Astrocyte (in vitro differentiated cells and primary cell): Measurements from ENCODE around the gene IPPK. TPM values are rescaled to one million over a fixed set of nuclear protein-coding genes. Genes with fewer than 3 reads are reported as not detected.

Experiments used
- DNase-seq: peaks from one replicate; pipeline ENCODE4 v3.0.0-alpha.2; 2010; ENCODE audit warnings: low read depth
- FAIRE-seq: peaks from 2 replicates; lab custom pipeline; 2011; peaks lifted over from hg19 to GRCh38; lab: Jason Lieb, UNC
- H2AFZ ChIP-seq: 2 replicates; pipeline ENCODE4 v1.6.0; 2012; ENCODE audit warnings: low read depth, low read length, inconsistent platforms
- H3K27ac ChIP-seq: 2 replicates; pipeline ENCODE4 v1.5.1; 2011; ENCODE audit warnings: low read depth, low read length, inconsistent platforms
- H3K27me3 ChIP-seq: 2 replicates; pipeline ENCODE4 v1.6.0; 2011; ENCODE audit warnings: low read length, inconsistent platforms; ENCODE audit not compliant: insufficient read depth
- H3K36me3 ChIP-seq: 2 replicates; pipeline ENCODE4 v1.5.1; 2011; ENCODE audit warnings: low read length, inconsistent platforms; ENCODE audit not compliant: insufficient read depth
- H3K4me1 ChIP-seq: 2 replicates; pipeline ENCODE4 v1.5.1; 2011; ENCODE audit warnings: low read length, inconsistent platforms; ENCODE audit not compliant: insufficient read depth
- H3K4me2 ChIP-seq: 2 replicates; pipeline ENCODE4 v1.6.0; 2012; ENCODE audit warnings: low read length, inconsistent platforms
- H3K4me3 ChIP-seq: 2 replicates; pipeline ENCODE4 v1.5.1; 2011; ENCODE audit warnings: low read depth, mild to moderate bottlenecking, low read length, inconsistent platforms; ENCODE audit not compliant: insufficient read depth
- H3K79me2 ChIP-seq: 2 replicates; pipeline ENCODE4 v1.6.0; 2012; ENCODE audit warnings: mild to moderate bottlenecking, low read length, inconsistent platforms; ENCODE audit not compliant: insufficient read depth
- H3K9ac ChIP-seq: 2 replicates; pipeline ENCODE4 v1.6.0; 2012; ENCODE audit warnings: mild to moderate bottlenecking, low read length, inconsistent platforms
- H3K9me3 ChIP-seq: 2 replicates; pipeline ENCODE4 v1.5.1; 2012; ENCODE audit warnings: low read depth, mild to moderate bottlenecking, low read length, inconsistent platforms; ENCODE audit not compliant: insufficient read depth
- H4K20me1 ChIP-seq: 2 replicates; pipeline ENCODE4 v1.6.0; 2012; ENCODE audit warnings: low read length, inconsistent platforms; ENCODE audit not compliant: insufficient read depth
- H3K27ac Mint-ChIP-seq: one replicate; pipeline ENCODE4 v1.8.0; 2021; ENCODE audit warnings: mild to moderate bottlenecking, mixed read lengths; ENCODE audit not compliant: unreplicated experiment
- H3K27me3 Mint-ChIP-seq: one replicate; pipeline ENCODE4 v1.8.0; 2021; ENCODE audit warnings: low read depth, mixed read lengths; ENCODE audit not compliant: unreplicated experiment
- H3K36me3 Mint-ChIP-seq: one replicate; pipeline ENCODE4 v1.8.0; 2021; ENCODE audit warnings: low read depth, mixed read lengths; ENCODE audit not compliant: unreplicated experiment
- H3K4me1 Mint-ChIP-seq: one replicate; pipeline ENCODE4 v1.8.0; 2021; ENCODE audit warnings: low read depth, mixed read lengths; ENCODE audit not compliant: unreplicated experiment
- H3K4me3 Mint-ChIP-seq: one replicate; pipeline ENCODE4 v1.8.0; 2021; ENCODE audit warnings: mild to moderate bottlenecking, moderate library complexity, mixed read lengths; ENCODE audit not compliant: unreplicated experiment
- H3K9me3 Mint-ChIP-seq: one replicate; pipeline ENCODE4 v1.8.0; 2021; ENCODE audit warnings: mild to moderate bottlenecking, mixed read lengths; ENCODE audit not compliant: unreplicated experiment
- EZH2 ChIP-seq: IDR thresholded peaks from 2 replicates; pipeline ENCODE4 v1.6.1; 2012; ENCODE audit warnings: mild to moderate bottlenecking, low read length, inconsistent platforms; ENCODE audit not compliant: insufficient read depth
- total RNA-seq: library from RNA; stranded (reverse); gene quantifications from 2 replicates; pipeline ENCODE4 v1.2.1, GENCODE V29; 2021
- TF ChIP-seq, protein P1 (sequence below): IDR thresholded peaks from 2 replicates; pipeline ENCODE4 v1.5.1; 2011; ENCODE audit warnings: low read depth, mild to moderate bottlenecking, inconsistent platforms, low read length, moderate library complexity; ENCODE audit not compliant: insufficient read depth

Gene IPPK
- total RNA-seq, 1 donor from 2014 or later = 14.1 TPM

DNA sequence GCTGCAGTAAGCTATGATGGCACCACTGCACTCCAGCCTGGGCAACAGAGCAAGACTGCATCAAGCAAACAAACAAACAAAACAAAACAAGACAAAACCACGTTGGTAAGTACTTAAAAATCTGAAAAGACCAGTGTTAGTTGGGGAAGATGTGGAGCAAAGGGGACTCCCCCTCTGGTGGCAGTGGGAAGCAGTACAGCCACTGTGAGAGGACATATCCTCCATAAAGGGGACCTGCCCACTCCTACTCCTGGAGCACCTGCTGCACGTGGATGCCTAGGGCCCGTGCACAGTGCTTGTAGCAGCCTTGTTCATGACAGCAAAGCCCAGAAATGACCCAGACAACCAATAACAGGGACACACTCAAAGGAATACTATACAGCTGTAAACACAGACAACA lies 17.0 kb upstream of the IPPK start:
- Histone ChIP-seq H3K4me3 (no peak overlapping the region), H2AFZ (no peak overlapping the region), H3K36me3 (no peaks in the 10 kb centered on the region), H3K79me2 (no peaks in the 10 kb centered on the region), H3K27ac (no peak overlapping the region), H3K4me1 (no peaks in the 10 kb centered on the region), H3K9me3 (no peaks in the 10 kb centered on the region), H3K9ac (no peak overlapping the region), H3K27me3 (no peaks in the 10 kb centered on the region), H4K20me1 (no peaks in the 10 kb centered on the region), H3K4me2 (no peak overlapping the region)
- Mint-ChIP-seq H3K27ac (no peak overlapping the region), H3K4me3 (no peak overlapping the region), H3K4me1 (no peaks in the 10 kb centered on the region), H3K36me3 (no peaks in the 10 kb centered on the region), H3K9me3 (peaks cover 3% of the 10 kb centered on the region), H3K27me3 (no peaks in the 10 kb centered on the region)
- TF ChIP-seq, protein P1, sequence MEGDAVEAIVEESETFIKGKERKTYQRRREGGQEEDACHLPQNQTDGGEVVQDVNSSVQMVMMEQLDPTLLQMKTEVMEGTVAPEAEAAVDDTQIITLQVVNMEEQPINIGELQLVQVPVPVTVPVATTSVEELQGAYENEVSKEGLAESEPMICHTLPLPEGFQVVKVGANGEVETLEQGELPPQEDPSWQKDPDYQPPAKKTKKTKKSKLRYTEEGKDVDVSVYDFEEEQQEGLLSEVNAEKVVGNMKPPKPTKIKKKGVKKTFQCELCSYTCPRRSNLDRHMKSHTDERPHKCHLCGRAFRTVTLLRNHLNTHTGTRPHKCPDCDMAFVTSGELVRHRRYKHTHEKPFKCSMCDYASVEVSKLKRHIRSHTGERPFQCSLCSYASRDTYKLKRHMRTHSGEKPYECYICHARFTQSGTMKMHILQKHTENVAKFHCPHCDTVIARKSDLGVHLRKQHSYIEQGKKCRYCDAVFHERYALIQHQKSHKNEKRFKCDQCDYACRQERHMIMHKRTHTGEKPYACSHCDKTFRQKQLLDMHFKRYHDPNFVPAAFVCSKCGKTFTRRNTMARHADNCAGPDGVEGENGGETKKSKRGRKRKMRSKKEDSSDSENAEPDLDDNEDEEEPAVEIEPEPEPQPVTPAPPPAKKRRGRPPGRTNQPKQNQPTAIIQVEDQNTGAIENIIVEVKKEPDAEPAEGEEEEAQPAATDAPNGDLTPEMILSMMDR = peak; percentile 17
- no peak for TF ChIP-seq EZH2
- DNase-seq = no peak
- FAIRE-seq = no peak

DNA sequence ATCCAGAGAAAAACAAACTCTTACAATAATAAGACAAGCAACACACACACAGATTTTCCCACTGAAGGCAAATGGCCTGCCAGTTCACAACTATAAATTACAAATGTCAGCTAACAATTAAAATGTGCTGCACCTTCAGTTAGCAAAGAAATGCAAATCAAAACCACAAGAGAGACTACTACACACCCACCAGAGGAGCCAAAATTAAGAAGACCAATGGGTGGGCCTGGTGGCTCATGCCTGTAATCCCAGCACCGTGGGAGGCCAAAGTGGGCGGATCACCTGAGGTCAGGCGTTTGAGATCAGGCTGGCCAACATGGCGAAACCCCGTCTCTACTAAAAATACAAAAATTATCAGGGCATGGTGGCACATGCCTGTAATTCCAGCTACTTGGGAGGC lies 15.1 kb upstream of the IPPK start:
- no peak for TF ChIP-seq EZH2
- TF ChIP-seq, protein P1 = no peak
- no peaks in the 10 kb centered on the region for H3K9me3 ChIP-seq
- no peak overlapping the region for H3K4me2 ChIP-seq
- Mint-ChIP-seq H3K4me1 (no peaks in the 10 kb centered on the region), H3K27ac (peak overlapping the region; percentile 14), H3K4me3 (no peak overlapping the region), H3K36me3 (no peaks in the 10 kb centered on the region), H3K9me3 (no peaks in the 10 kb centered on the region), H3K27me3 (no peaks in the 10 kb centered on the region)
- H4K20me1 ChIP-seq = no peaks in the 10 kb centered on the region
- FAIRE-seq (no peak), DNase-seq (no peak)
- no peak overlapping the region for H3K27ac ChIP-seq
- no peak overlapping the region for H2AFZ ChIP-seq
- H3K27me3 ChIP-seq = no peaks in the 10 kb centered on the region
- no peaks in the 10 kb centered on the region for H3K4me1 ChIP-seq
- H3K36me3 ChIP-seq = no peaks in the 10 kb centered on the region
- no peak overlapping the region for H3K9ac ChIP-seq
- no peaks in the 10 kb centered on the region for H3K79me2 ChIP-seq
- no peak overlapping the region for H3K4me3 ChIP-seq

DNA sequence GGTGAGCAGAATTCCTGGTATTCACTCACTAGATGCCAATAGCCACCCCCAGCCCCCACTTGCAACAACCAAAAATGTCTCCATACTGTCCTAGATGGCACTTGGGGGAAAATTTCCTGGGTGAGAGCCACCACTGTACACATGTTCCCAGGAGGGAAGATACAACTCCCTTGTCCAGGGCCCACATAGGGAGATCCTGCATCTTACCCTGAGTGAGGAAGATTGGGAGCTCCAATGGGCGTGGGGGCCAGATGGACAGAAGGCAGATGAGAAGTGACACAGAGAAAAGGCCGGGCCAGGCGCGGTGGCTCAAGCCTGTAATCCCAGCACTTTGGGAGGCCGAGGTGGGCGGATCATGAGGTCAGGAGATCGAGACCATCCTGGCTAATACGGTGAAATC lies 12.3 kb upstream of the IPPK start:
- H3K4me1 ChIP-seq = no peaks in the 10 kb centered on the region
- FAIRE-seq (no peak), DNase-seq (no peak)

More for the DNA sequence above, 12.3 kb upstream of the IPPK start:
- H3K4me3 ChIP-seq = no peak overlapping the region
- no peak overlapping the region for H2AFZ ChIP-seq
- H3K9me3 Mint-ChIP-seq = no peaks in the 10 kb centered on the region
- H3K9me3 ChIP-seq = no peaks in the 10 kb centered on the region
- no peaks in the 10 kb centered on the region for H3K36me3 Mint-ChIP-seq
- no peaks in the 10 kb centered on the region for H3K4me1 Mint-ChIP-seq
- no peaks in the 10 kb centered on the region for H3K36me3 ChIP-seq
- H4K20me1 ChIP-seq = no peaks in the 10 kb centered on the region
- no peaks in the 10 kb centered on the region for H3K27me3 Mint-ChIP-seq
- no peak overlapping the region for H3K27ac ChIP-seq
- H3K79me2 ChIP-seq = no peaks in the 10 kb centered on the region
- no peak for TF ChIP-seq EZH2
- TF ChIP-seq, protein P1 = no peak
- H3K9ac ChIP-seq = no peak overlapping the region
- no peak overlapping the region for H3K4me3 Mint-ChIP-seq
- no peak overlapping the region for H3K4me2 ChIP-seq
- no peaks in the 10 kb centered on the region for H3K27me3 ChIP-seq
- no peak overlapping the region for H3K27ac Mint-ChIP-seq
